Spleen (tissue), 13 donors: Measurements from ENCODE around the gene NR3C2. TPM values are rescaled to one million over a fixed set of nuclear protein-coding genes. Genes with fewer than 3 reads are reported as not detected.

Experiments used
- DNase-seq: peaks from one replicate; pipeline ENCODE4 v3.0.0-alpha.2; 2020
- H3K27ac ChIP-seq, 8 donors: fragments of 200-600 bp; sonication (generic) in 7 of 8; 1 replicate in 4 of 8; 2 replicates in 4 of 8; pipeline versions ENCODE4 v1.5.0 to v1.8.0; 2016 to 2021; ENCODE audit warnings: inconsistent platforms in 4 of 8, mild to moderate bottlenecking in 4 of 8, moderate library complexity in 1 of 8
- H3K27me3 ChIP-seq, 7 donors: fragments of 200-600 bp; sonication (generic) in 6 of 7; replicated peaks in 1 of 7; 1 replicate in 4 of 7; 2 replicates in 3 of 7; pipeline versions ENCODE4 v1.5.0 to v1.8.0; 2016 to 2021; ENCODE audit warnings: inconsistent platforms in 3 of 7, mild to moderate bottlenecking in 1 of 7
- H3K36me3 ChIP-seq, 6 donors: fragments of 200-600 bp; sonication (generic) in 5 of 6; 1 replicate in 4 of 6; 2 replicates in 2 of 6; pipeline versions ENCODE4 v1.5.0 to v1.8.0; 2016 to 2021; ENCODE audit warnings: inconsistent platforms in 2 of 6
- H3K4me1 ChIP-seq, 6 donors: fragments of 200-600 bp; sonication (generic) in 5 of 6; 1 replicate in 3 of 6; 2 replicates in 3 of 6; pipeline versions ENCODE4 v1.5.0 to v1.8.0; 2016 to 2021; ENCODE audit warnings: inconsistent platforms in 3 of 6
- H3K4me3 ChIP-seq, 8 donors: fragments of 200-600 bp; sonication (generic) in 7 of 8; 1 replicate in 4 of 8; 2 replicates in 4 of 8; pipeline versions ENCODE4 v1.5.0 to v1.8.0; 2016 to 2021; ENCODE audit warnings: inconsistent platforms in 4 of 8, mild to moderate bottlenecking in 4 of 8, moderate library complexity in 2 of 8
- H3K9me3 ChIP-seq, 8 donors: fragments of 200-600 bp; sonication (generic) in 7 of 8; 1 replicate in 4 of 8; 2 replicates in 4 of 8; pipeline versions ENCODE4 v1.5.0 to v1.8.0; 2016 to 2021; ENCODE audit warnings: inconsistent platforms in 4 of 8
- CTCF ChIP-seq, 11 experiments: fragments of 200-600 bp in 7 of 11; fragments of 450-650 bp in 4 of 11; sonication (generic) in 4 of 11; IDR thresholded peaks in 8 of 11; conservative IDR thresholded peaks in 3 of 11; 1 replicate in 7 of 11; 2 replicates in 4 of 11; pipeline versions ENCODE4 v1.4.0 to v1.8.0; 2016 to 2021; ENCODE audit warnings: antibody characterized with exemption in 11 of 11, inconsistent platforms in 4 of 11, mild to moderate bottlenecking in 1 of 11
- POLR2A ChIP-seq, 3 donors: fragments of 450-650 bp; IDR thresholded peaks; one replicate each; pipeline ENCODE4 v1.5.1; 2017; ENCODE audit warnings: antibody characterized with exemption in 3 of 3, mild to moderate bottlenecking in 1 of 3
- POLR2AphosphoS5 ChIP-seq, 3 donors: sonication (generic); formaldehyde crosslinking; IDR thresholded peaks; one replicate each; pipeline ENCODE4 v1.5.1; 2017; ENCODE audit warnings: antibody characterized with exemption in 3 of 3
- WGBS, 5 donors: extraction: QIAGEN DNeasy Blood & Tissue Kit in 3 of 5; methylation state at CpG; one replicate each; pipeline versions ENCODE4 v1.1.5 to v1.1.7; 2013 to 2018; 5-methylcytosine and 5-hydroxymethylcytosine counted together
- intact Hi-C: fragments of 100-400 bp; cut with DNase I; formaldehyde crosslinking; loops from one replicate; pipeline ENCODE4 v1.15.0; 2023; ENCODE audit warnings: low total_unique reads
- long read RNA-seq, 2 donors: transcript quantifications; one replicate each; lab custom pipeline, GENCODE V29; 2026
- polyA plus RNA-seq, 3 donors: library from polyadenylated mRNA; stranded (reverse); fragments of 200-250 nt; gene quantifications; one replicate each; pipeline ENCODE4 v1.2.1, GENCODE V29; 2013
- total RNA-seq, 7 donors: library from RNA; depleted of rRNA in 3 of 7; stranded (reverse); fragments of >200 nt in 3 of 7; fragmentation: NEBNext Ultra II Directional in 4 of 7; extraction: Animal tissue kit (Norgen Biotek cat#: 25700) in 4 of 7; gene quantifications; one replicate each; pipeline versions ENCODE4 v1.1.0 to v1.2.1, GENCODE V29; 2016 to 2021
- donor health status: healthy with polysubstance abuse.
- donor health status: DM: no; HTN: no; CAD: no; lungs with moderate emphysema.
- donor health status: DM: no; HTN: no; CAD: no.
- donor health status: Bipolar disorder and iron deficiency.
- donor health status: healthy.
- donor health status: DM: no; HTN: no; CAD: no.
- donor health status: DM: yes; HTN: yes; CAD: no.

Gene NR3C2
- 10 to 100 TPM; 13.6 to 25.9 (median 18.2) TPM for total RNA-seq
- polyA plus RNA-seq = 1 to 10 TPM; 1.2 to 2.5 (median 1.3) TPM
- long read RNA-seq, donor 1 = 0 reads
- long read RNA-seq, donor 2 = 0 reads

- peaks cover 7 to 77% (median 45%) of the 10 kb centered on the region in 6 donors for H3K4me1 ChIP-seq
- DNase-seq = peak; percentile 98
- 0 to 1% (median 0%) methylated on average over 56 to 65 of the region's 65 CpGs for WGBS, 5 donors
- TF ChIP-seq POLR2AphosphoS5 (IDR thresholded peaks at IDR 0.05) (peak; percentile 100), POLR2A (IDR thresholded peaks at IDR 0.05) (peak; percentile 95 to 99 (median 96)), CTCF (IDR thresholded peaks at IDR 0.05 in 8 of 11, conservative IDR thresholded peaks at IDR 0.05 in 3 of 11) (peak in 1 of 11 experiments; percentile 5)
- peak within 1 kb of the TSS; percentile 76 to 96 (median 94) for H3K4me3 ChIP-seq
- peaks cover 0 to 50% (median 0%) of the 10 kb centered on the region in 7 donors for H3K27me3 ChIP-seq
- intact Hi-C loops = loop anchor here (10.0 kb wide), 1 partner anchor 377 kb away; no protein-coding TSS in a partner anchor
- peak within 1 kb of the TSS; percentile 91 to 98 (median 95) for H3K27ac ChIP-seq
- H3K9me3 ChIP-seq = no peaks in the 10 kb centered on the region
- H3K36me3 ChIP-seq = no peaks in the 10 kb centered on the region
Measured at GRCh38 chr4:148441986-148442831, at the start of gene NR3C2. Gene NR3C2, minus strand, starts transcription at chr4:148442414.

GRCh38 chr4:148487181-148487580, 45.0 kb upstream of the NR3C2 start:
- intact Hi-C loops = no loop called here
- no peak for TF ChIP-seq POLR2AphosphoS5 (IDR thresholded peaks at IDR 0.05)
- Histone ChIP-seq H3K27me3 (no peaks in the 10 kb centered on the region), H3K4me3 (no peak overlapping the region), H3K27ac (no peak overlapping the region), H3K4me1 (no peaks in the 10 kb centered on the region), H3K36me3 (no peaks in the 10 kb centered on the region), H3K9me3 (peaks cover 0 to 21% (median 14%) of the 10 kb centered on the region in 8 donors)
- no peak for DNase-seq
- 30 to 93% (median 82%) methylated on average over 2 of the region's 2 CpGs for WGBS, 5 donors

GRCh38 chr4:148481636-148482035, 39.4 kb upstream of the NR3C2 start:
- 74 to 85% (median 78%) methylated on average over 3 of the region's 3 CpGs for WGBS, 5 donors
- no peaks in the 10 kb centered on the region for H3K36me3 ChIP-seq

GRCh38 chr4:148477276-148477675, 35.1 kb upstream of the NR3C2 start:
- Histone ChIP-seq H3K4me1 (no peaks in the 10 kb centered on the region), H3K36me3 (no peaks in the 10 kb centered on the region), H3K4me3 (no peak overlapping the region), H3K9me3 (peaks cover 0 to 19% (median 9%) of the 10 kb centered on the region in 8 donors), H3K27ac (no peak overlapping the region), H3K27me3 (no peaks in the 10 kb centered on the region)
- no peak for DNase-seq
- intact Hi-C loops = no loop called here
- no peak for TF ChIP-seq POLR2AphosphoS5 (IDR thresholded peaks at IDR 0.05)
- TF ChIP-seq POLR2A (IDR thresholded peaks at IDR 0.05) = no peak
- TF ChIP-seq CTCF (IDR thresholded peaks at IDR 0.05 in 8 of 11, conservative IDR thresholded peaks at IDR 0.05 in 3 of 11) = no peak
- 39 to 50% (median 41%) methylated on average over 3 of the region's 3 CpGs for WGBS, 5 donors

More at GRCh38 chr4:148481636-148482035, 39.4 kb upstream of the NR3C2 start:
- TF ChIP-seq POLR2AphosphoS5 (IDR thresholded peaks at IDR 0.05) (no peak), POLR2A (IDR thresholded peaks at IDR 0.05) (no peak), CTCF (IDR thresholded peaks at IDR 0.05 in 8 of 11, conservative IDR thresholded peaks at IDR 0.05 in 3 of 11) (no peak)
- no peaks in the 10 kb centered on the region for H3K4me1 ChIP-seq
- H3K27me3 ChIP-seq = no peaks in the 10 kb centered on the region
- no peak overlapping the region for H3K27ac ChIP-seq
- intact Hi-C loops = no loop called here
- peaks cover 0 to 26% (median 14%) of the 10 kb centered on the region in 8 donors for H3K9me3 ChIP-seq
- no peak for DNase-seq
- no peak overlapping the region for H3K4me3 ChIP-seq
